GM18505 (cell line): Measurements from ENCODE around the gene UBQLN1.
A peak's percentile ranks its signal among the peaks of the same experiment; 100 is the strongest.
"Not testable (repeated sequence)": the region's sequence is repeated elsewhere in the genome, so short reads cannot be mapped to it uniquely, and the experiment has no call there.

ENCODE experiments used
- ATAC-seq: cut with Tn5 transposase; IDR thresholded peaks from one replicate; pipeline ENCODE4 v1.9.1; 2021; ENCODE audit not compliant: unreplicated experiment
- POLR2A ChIP-seq: IDR thresholded peaks from 4 replicates; pipeline ENCODE4 v1.6.1; 2011; ENCODE audit warnings: borderline replicate concordance; ENCODE audit not compliant: insufficient read depth, insufficient read length; ENCODE audit errors: extremely low read depth

UBQLN1 gene

DNA sequence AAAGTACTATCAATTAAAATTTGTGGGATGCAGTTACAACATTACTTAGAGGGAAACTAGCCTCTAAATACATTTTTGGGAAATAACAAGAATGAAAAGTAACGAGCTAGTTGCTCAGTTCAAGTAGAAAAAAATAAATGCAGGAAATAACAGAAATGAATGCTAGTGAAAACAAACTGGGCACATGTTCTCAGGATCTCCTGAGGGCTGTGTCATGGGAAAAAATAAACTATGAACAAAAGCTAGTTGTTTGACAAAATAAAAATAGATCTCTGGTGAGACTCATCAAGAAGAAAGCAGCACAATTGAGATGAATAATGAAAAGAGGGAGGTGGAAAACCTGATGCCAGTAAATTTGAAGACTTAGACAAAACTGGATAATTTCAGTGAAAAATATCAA, 68.5 kb downstream of the UBQLN1 start:
- ATAC-seq, result no peak
- no peak for TF ChIP-seq POLR2A

DNA sequence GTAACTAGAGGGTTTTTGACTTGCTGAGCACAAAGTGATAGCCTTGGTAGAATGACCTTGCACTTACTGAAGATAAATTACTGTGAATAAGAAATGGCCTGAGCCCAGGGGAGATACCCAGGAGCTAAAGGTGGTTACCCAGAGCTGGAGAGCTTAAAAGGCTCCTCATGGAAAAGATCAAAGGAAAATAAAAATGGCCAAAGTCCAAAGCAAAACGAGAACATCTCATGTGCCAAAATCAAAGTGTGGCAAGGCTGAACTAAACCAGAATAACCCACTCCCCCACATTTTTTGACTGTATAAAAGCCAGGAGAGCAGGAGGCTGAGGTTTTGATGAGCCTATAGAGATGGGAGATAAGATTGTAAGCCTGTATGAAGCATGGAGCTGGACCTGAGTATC, 70.4 kb downstream of the UBQLN1 start:
- ATAC-seq, result no peak
- TF ChIP-seq POLR2A, result no peak

DNA sequence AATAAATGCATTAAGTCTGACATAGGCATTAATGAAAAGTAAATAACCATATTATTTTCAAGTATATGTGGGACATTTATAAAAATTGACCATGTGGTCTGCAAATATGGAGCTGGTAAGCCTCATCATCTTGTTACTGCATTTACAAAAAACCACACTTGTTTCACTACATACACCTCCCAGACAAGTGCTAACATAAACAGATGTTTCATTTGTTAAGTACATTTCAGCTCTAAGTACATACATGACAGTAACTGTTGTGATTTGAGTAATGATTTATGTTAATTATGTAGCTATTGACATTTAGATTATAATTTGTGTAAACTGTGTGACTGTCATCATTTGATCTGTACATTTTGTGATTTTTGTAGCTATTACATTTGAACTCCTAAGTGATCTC, 70.9 kb downstream of the UBQLN1 start:
- no peak for ATAC-seq
- TF ChIP-seq POLR2A, result no peak

DNA sequence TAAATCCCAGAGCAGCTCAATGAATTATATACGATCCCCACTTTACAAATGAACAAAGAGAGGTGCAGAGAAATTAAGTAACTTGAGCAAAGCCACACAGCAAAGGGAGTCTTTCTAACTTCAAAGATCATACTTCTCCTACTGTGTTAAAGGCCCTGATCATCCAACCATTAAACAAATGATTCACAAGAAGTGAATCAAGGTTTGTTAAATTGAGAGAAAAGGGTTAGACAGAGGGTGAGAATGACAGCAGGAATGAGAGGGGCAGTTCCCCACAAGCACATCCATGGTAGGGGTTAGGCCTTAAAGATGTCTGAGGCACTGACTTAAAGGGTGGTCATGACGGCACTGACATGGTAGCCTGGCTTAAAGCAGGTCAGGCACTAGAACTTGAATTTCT, 74.1 kb downstream of the UBQLN1 start:
- ATAC-seq, result no peak
- no peak for TF ChIP-seq POLR2A

DNA sequence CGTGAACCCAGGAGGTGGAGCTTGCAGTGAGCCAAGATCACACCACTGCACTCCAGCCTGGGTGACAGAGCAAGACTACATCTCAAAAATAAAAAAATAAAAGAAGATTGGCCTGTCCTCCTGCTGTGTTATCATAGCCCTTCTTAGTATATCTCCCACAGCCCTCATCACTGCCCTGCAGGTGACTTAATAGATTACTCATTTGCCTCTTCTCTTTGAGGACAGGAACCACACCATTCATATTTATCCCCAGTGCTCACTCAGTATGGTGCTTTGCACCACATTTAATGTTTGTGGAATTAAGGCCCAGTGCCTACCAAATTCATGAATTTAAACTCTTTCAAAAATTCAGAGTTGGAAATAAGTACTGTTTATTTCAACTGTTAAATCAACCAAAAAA, 74.5 kb downstream of the UBQLN1 start:
- no peak for ATAC-seq
- no peak for TF ChIP-seq POLR2A

DNA sequence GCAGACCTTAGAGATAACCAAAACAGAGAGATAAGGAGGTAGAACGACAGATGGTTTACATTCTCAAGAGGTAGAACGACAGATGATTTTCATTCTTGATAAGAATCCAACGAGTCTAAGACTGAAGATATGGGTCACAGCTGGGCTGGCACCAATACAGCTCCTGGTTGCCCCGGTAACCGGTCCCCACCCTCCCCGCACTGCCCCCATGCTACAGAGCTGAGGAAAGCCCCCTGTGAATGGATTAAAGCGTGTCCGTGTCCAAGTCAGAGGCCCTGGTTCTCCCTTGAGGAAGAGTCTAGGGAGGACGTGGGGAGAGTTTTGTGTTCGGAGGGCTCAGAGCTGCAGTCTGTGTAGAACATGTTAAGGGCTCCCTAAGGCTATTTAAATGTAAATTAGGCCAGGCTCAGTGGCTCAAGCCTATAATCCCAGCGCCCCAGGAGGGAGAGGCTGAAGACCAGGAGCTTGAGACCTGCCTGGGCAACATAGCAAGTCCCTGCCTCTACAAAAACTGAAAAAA, 76.8 kb downstream of the UBQLN1 start:
- ATAC-seq, result no peak
- no peak for TF ChIP-seq POLR2A

DNA sequence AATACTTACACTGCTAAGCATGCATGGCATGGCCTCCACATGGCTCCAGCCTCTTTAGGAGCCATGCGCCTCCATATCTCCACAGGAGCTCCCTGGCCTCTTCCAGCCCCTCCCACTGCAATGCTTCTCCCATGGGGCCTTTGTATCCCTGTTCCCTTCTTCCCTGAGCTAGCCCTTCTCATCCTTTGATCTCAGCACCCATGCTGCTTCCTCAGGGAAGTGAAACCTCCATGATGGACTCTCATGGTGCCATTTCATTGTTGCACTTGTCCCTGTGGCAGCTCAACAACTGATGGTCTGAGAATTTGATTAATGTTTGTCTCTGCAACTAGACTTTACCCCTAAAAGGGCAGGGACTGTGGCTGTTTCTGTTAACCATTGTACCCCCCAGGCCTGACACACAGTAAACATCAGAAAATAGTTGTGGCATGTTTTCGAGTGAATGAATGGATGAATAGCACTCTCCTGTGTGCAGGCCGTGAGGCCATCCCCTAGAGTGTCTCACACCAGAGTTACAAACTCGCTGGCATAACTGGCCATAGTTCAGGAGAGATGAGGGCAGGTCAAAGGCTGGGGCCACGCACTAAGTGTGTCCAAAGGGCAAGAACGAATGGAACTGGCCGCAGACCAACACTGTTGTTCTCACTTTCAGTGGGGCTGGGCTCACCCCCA, 78.2 kb downstream of the UBQLN1 start:
- no peak for TF ChIP-seq POLR2A
- ATAC-seq, result no peak

DNA sequence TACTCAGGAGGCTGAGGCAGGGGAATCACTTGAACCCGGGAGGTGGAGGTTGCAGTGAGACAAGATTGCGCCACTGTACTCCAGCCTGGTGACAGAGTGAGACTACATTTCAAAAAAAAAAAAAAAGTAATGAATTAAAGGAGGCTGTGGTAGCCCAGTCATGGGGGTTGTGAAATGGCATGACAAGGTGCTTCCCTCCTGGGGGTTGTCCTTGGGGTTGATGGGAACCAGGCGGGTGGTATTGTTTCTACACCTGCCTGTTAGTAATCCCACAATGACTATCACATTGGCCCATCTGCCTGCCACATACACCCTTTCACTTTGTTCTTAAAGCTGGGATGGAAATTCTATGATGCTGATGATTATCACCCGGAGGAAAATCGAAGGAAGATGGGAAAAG, 79.2 kb downstream of the UBQLN1 start:
- no peak for ATAC-seq
- no peak for TF ChIP-seq POLR2A

DNA sequence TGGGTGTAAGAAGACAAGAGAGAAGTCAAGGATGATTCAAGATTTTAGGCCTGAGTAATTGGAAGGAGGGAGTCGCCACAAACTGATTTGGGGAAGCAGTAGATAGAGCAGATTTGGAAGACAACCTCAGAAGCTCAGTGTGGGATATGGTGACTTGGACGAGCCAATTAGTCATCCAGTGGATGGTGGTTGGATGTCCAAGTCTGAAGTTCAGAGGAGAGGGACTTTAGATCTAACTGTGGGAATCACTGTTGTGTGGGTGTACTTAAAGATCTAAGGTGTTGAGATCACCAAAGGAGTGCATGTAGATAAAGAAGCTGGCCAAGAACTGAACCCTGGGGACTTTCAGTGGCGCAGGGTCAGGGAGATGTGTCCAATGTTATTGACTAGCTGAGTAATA, 82.6 kb downstream of the UBQLN1 start:
- no peak for TF ChIP-seq POLR2A
- ATAC-seq, result no peak

DNA sequence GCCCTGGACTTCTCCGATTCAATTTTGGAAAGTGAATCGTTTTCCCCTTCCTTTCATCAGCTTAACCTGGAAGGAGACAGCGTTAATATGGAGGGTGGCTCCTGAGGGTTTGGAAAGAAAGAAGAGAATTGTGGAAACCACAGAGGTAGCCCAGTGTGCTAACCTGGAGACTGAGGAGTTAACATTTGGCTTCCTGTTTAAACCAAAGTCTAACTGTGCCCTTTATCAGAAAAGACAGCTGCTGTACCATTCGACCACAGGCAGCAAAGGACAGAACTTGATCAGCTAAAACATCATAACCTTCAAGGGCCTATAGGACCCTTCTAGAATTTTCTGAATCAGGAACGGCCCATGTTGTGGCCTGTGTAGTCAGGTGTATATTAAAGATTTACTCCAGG, 84.1 kb downstream of the UBQLN1 start:
- ATAC-seq, result peak; percentile 19
- no peak for TF ChIP-seq POLR2A

DNA sequence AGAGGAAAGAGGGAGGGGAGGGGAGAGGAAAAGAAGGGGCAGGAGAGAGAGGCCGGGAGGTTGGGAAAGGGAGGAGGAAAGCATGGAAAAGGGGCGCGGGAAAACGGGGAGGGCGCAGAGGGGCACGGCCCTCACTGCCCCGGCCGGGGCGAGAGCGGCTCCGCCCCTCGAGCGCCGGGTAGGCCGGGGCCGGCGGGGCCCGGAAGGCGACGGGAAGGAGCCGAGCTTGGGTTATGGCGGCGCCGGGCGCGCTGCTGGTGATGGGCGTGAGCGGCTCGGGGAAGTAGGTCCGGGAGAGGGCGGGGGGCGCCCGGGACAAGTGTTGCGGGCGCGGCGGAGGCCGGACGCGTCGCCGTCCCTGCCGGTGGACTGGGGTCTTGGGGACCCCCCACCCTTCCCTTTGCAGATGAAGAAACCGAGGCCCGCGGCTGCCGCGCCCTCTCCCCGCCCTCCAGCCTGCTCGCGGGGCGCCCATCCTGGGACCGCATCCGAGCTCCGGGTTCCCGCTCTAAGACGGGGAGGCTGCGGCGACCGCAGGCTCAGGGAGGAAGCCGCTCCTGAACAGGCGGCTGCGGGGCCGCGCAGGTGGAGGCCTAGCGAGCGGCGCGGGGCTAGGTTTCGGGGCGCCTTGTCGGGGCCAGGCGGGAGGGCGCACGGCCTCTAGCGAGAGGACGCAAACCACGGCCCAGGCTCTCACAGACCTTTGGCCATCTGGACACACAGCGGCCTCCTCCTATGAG, 84.6 kb downstream of the UBQLN1 start, which contains the start of gene IDNK:
Gene IDNK (plus strand): TSS at position 205 of the 740 bp plus-strand sequence. CDS start 29 bp downstream, at position 234.
- peak; percentile 87 for TF ChIP-seq POLR2A
- peak; percentile 82 for ATAC-seq

DNA sequence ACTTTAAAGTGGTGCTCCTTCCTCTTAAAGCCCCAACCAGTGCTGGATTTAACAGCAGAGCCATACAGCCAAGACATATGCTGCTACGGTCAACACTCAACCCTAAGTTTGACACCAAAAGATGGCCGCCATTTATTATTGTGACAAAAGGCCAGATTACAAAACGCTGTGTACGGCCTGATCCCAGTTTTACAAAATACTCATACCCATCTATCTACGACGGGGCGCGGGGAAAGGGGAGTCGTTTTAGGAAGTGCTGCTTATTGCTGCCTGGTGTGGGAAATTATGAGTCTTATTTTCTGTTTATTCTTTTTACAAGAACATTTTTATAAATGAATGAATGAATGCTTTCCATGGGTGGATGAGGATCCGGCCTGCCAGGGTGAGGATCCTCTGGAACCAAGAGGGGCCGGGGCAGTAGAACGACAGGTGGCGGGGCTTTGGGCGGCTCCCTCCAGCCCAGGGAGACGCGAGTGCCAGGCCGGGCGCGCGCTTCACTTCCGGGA, 85.3 kb downstream of the UBQLN1 start:
- no peak for TF ChIP-seq POLR2A
- peak; percentile 50 for ATAC-seq

DNA sequence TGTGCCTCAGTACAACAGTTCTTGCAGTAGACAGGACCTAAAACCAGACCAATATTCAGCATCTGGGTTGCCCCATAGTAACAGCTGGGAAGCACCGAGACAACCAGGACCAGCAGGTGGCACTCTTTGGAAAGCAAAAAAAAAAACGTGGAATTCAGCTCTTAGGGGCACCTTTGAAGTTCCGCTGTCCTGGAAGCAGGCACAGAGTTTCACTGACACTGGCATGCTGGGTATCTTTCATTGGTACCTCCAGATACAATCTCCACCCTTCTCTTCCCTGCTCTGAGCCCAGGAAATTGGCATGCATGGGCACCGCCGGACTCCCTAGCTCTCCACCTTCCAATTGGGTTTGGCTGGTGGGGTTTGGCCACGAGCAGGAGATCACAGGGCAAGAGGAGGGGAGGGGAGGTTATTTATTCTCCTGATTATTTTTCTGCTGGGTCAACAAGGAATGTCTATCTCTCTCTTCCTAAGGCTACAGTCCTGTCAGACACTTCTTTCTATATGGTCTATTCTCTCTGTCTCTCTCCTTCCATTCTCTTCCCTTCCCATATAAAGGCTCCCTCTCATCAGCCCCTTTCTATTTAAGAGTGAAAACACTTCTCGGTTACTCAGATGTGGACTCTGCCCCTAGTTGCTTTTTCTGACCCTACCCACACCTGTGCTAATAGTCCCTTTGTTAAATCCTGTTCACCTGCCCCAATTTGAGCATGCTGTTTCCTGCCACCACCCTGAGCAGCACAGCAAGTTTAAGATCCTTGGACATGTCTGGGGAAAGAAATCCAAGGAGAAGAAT, 86.7 kb downstream of the UBQLN1 start:
- TF ChIP-seq POLR2A, result no peak
- ATAC-seq, result no peak

DNA sequence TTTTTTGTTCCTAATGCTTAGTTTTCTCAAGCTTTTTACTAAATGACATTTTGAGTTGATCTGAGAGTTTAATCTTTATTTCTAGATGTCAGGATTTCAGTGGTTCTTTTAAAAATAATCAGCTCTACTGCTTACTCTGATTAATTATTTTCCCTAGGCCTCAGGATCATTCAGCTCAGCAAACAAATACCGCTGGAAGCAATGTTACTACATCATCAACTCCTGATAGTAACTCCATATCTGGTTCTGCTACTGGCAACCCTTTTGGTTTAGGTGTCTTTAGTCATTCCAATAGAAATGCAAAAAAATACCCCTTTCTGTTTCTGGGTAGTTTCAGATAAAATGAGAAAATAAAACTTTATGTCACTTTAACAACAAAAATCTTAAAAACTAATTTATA, 90.5 kb downstream of the UBQLN1 start:
- no peak for TF ChIP-seq POLR2A
- no peak for ATAC-seq

DNA sequence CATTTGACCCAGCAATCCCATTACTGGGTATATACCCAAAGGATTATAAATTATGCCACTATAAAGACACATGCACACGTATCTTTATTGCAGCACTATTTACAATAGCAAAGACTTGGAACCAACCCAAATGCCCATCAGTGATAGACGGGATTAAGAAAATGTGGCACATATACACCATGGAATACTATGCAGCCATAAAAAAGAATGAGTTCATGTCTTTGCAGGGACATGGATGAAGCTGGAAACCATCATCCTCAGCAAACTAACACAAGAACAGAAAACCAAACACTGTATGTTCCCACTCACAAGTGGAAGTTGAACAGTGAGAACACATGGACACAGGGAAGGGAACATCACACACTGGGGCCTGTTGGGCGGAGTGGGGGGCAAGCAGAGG, 94.5 kb downstream of the UBQLN1 start:
- not testable (repeated sequence) for ATAC-seq
